HG03108 (cell line): ENCODE measurements around the gene GPC2.
"Not testable (repeated sequence)": the region's sequence is repeated elsewhere in the genome, so short reads cannot be mapped to it uniquely, and the experiment has no call there.

Source experiments
- ATAC-seq: cut with Tn5 transposase; IDR thresholded peaks from one replicate; pipeline ENCODE4 v1.9.1; 2021; ENCODE audit warnings: moderate library complexity; ENCODE audit not compliant: unreplicated experiment

Gene GPC2, protein sequence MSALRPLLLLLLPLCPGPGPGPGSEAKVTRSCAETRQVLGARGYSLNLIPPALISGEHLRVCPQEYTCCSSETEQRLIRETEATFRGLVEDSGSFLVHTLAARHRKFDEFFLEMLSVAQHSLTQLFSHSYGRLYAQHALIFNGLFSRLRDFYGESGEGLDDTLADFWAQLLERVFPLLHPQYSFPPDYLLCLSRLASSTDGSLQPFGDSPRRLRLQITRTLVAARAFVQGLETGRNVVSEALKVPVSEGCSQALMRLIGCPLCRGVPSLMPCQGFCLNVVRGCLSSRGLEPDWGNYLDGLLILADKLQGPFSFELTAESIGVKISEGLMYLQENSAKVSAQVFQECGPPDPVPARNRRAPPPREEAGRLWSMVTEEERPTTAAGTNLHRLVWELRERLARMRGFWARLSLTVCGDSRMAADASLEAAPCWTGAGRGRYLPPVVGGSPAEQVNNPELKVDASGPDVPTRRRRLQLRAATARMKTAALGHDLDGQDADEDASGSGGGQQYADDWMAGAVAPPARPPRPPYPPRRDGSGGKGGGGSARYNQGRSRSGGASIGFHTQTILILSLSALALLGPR

DNA sequence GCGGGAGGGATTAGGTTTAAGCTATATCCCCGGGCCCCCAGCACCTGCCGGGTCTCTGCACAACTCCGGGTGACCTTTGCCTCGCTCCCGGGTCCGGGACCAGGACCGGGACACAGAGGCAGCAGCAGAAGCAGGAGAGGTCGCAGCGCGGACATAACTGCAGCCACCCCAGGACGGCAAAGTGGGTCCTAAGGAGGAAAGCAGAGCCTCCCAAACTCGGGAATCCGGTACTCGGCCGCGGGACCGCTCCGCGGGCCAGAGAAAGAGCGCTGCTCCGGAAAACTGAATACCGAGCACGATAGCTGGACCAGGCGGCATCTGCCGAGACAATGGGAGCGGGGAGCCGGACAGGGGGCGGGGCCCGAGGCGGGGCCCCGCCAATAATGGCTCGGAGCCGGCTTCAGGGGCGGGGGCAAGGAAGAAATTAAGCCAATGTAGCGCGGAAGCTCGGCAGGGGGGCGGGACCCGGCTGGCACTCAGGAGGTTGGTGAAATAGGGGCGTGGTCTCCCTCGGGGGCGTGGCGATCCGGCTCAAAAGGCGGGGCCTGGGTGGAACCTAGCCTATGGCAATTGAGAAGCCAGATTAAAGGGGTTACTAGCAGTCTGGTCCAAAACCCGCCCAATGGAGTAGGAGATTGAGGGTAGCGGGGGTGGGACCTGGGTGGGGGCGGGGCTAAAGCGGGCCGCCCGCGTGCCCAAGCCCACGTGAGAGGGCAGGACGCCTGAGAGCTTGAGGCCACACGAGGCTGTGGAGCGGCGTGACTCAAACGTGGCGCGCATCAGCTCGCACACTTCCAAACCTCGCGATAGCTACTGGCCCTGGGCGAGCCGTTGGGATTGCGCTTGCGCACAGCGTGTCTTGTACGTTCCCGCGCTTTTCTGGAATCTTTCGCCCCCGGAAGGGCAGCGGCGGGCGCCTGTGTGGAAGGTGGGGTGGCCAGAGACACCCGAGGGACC, at the start of gene GPC2, which contains the start of gene STAG3:
TSS of gene GPC2 (minus strand) at position 337 of the 957 bp plus-strand sequence. CDS start at position 155, 182 bp downstream.
TSS of gene STAG3 (plus strand) at position 874 of the 957 bp plus-strand sequence. CDS start 2,639 bp downstream, outside the sequence.
- peak; percentile 91 for ATAC-seq

DNA sequence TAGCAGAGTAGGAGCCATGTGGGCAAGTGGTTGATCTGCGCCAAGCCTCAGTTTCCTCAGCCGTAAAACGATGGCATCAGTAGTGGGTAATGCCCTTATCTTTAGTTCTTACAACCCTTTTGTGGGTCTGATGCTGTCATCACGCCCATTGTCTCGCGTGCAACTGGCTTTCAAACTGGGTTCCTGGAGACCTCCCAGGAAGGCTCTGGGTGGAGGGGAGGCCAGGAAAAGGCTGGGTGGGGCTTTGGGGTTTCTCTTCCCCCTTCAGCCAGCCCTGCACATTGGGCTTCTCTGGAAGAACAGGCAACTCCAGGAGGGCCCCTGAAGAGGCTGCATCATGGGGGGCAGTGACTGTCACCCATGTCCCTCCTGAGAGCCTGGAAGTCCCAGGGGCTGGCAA, 47.7 kb upstream of the GPC2 start:
- ATAC-seq = not testable (repeated sequence)

DNA sequence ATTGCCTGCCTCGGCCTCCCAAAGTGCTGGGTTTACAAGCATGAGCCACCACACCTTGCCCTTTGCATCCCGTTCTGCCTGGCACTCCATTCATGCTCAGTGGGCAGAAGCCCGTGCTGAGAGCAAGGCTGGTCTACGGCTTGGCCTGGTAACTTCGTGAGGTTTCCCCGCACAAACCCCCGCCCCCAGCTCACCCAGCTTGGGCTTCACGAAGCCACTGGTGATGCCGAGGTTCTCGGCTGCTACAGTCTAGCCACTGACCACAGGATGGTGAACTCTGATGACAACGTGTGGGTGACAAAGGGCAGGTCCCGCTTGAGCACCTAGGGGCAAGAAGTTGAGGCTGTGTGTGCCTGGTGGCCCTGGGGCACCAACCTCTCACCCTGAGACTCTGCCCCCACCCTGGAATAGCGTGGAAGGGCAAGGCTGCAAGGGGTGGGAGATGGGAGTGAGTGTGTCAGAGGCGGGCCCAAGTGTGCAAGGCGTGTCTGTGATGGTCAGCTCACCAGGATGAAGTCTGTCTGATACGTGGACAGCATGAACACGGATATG, 46.3 kb upstream of the GPC2 start:
- not testable (repeated sequence) for ATAC-seq

DNA sequence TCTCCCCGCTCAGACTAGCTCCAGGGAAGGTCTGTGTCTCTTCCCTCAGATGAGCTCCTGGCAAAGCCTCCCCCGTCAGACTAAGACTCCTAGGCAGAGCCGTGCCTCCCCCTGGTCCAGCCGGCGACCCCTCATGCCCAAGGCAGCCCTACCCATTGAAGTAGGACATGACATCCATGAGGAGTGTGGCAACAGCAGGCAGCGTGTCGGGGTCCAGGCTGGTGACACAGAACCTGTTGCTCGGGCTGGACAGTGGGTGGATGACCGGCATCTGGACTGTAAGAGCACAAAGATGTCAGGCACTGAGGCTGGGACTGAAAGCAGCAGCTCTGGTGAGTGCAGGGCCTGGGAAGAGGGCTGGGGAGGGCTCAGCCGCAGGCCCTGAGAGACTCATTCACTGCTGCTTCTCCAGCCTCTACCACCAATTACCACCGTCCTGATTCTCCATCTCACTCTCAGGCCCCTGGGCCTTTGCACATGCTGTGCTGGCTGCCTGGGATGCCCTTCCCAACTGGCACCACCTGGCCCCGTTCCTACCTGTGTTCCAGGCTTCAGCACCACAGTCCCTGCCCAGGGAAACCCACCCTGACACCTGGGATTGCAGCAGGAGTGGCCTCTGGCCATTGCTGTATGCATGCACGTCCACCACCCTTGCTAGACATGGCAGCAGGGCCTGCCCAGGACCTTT, 45.4 kb upstream of the GPC2 start:
- no peak for ATAC-seq

DNA sequence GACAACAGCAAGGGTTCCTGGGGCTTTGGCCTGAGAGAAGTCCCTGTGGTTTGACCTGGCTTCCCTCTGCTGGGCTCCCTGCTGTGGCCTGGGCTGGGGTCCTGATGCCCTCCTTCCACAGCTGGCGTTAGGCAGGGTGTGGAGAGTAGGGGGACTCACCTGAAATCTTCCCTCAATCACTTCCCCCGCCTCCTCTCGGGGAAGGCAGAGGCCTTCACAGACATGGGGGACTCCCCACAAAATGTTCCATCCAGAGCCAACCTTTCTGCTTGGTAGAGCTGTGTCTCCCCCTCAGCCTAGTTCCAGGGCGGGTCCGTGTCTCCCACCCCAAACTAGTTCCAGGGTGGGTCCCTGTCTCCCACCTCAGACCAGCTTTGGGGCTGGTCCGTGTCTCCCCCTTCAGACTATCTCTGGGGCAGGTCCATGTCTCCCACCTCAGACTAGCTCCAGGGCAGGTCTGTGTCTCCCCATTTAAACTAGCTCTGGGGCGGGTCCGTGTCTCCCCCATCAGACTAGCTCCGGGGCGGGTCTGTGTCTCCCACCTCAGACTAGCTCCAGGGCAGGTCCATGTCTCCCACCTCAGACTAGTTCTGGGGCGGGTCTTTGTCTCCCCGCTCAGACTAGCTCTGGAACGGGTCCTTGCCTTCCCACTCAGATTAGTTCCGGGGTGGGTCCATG, 44.7 kb upstream of the GPC2 start:
- no peak for ATAC-seq

DNA sequence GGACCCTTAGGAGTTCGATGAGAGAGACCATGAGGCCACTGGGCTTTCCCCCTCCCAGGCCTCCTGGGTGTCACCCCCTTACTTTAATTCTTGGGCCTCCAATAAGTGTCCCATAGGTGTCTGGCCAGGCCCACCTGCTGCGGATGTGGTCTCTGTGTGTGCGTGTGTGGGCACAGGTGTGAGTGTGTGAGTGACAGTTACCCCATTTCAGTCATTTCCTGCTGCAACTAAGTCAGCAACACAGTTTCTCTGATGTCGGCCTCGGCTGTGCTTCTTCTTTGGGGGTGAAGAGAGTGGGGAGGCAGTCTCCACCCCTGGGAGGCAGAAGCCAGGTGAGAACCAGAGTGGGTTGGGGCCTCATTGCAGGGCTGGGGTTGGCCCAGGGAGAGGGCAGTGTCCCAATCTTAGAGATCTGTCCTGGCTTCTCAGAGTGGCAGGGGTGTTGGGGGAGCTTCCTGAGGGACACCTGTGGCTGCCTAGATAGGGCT, 44.1 kb upstream of the GPC2 start:
- ATAC-seq = peak; percentile 59

DNA sequence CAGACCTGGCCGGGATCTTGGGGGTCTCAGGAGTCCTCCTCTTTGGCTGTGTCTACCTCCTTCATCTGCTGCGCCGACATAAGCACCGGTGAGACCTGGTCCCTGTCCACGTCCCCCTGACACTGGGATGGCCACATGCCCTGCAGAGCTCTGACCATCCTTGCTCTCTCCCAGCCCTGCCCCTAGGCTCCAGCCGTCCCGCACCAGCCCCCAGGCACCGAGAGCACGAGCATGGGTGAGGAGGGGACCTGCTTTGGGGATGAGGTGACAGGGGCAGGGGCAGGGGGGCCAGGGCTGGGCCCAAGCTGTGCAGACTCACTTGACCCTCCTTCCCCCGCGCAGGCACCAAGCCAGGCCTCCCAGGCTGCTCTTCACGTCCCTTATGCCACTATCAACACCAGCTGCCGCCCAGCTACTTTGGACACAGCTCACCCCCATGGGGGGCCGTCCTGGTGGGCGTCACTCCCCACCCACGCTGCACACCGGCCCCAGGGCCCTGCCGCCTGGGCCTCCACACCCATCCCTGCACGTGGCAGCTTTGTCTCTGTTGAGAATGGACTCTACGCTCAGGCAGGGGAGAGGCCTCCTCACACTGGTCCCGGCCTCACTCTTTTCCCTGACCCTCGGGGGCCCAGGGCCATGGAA, 43.5 kb upstream of the GPC2 start:
- no peak for ATAC-seq

DNA sequence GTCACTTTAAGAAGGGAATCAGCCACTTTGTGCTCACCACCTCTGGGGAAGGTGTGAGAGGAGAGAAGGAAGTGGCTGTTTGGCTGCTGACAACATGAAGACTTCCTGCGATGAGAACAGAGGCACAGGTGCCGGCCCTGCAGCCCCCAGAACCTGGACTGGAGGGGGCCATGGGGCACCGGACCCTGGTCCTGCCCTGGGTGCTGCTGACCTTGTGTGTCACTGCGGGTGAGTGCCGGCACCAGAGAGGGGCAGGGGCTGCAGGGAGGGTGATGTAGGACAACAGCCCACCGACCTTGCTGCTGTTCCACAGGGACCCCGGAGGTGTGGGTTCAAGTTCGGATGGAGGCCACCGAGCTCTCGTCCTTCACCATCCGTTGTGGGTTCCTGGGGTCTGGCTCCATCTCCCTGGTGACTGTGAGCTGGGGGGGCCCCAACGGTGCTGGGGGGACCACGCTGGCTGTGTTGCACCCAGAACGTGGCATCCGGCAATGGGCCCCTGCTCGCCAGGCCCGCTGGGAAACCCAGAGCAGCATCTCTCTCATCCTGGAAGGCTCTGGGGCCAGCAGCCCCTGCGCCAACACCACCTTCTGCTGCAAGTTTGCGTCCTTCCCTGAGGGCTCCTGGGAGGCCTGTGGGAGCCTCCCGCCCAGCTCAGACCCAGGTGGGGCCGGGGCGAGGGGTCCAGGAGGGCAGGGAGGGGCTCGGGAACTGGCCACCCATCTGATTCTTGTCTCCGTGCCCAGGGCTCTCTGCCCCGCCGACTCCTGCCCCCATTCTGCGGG, 42.8 kb upstream of the GPC2 start, which contains the start of gene PVRIG:
TSS of gene PVRIG (plus strand) at position 149 of the 785 bp plus-strand sequence. CDS start at position 171, 22 bp downstream.
- ATAC-seq = not testable (repeated sequence)

DNA sequence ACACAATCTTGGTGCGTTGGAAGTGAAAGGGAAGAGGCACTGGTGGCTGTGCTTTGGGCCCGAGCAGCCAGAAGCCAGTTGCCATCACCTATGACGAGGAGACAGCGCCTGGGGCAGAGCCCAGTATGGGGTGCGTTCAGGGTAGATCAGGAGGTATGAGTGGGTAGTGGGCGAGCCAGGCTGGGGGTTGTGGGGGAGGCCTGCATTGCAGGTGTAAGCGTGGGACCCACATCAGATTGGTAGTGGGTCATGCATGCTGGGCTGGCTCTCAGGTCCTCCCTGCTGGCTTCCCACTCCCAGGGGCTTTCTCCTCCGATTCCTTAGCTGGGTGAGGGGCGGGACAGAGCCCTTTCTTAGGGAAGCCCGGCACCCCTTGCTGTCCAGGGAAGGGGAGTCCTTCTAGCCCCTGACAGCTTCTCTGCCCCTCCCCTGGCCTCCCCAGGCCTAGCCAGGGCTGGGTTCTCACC, 42.1 kb upstream of the GPC2 start:
- ATAC-seq = no peak

DNA sequence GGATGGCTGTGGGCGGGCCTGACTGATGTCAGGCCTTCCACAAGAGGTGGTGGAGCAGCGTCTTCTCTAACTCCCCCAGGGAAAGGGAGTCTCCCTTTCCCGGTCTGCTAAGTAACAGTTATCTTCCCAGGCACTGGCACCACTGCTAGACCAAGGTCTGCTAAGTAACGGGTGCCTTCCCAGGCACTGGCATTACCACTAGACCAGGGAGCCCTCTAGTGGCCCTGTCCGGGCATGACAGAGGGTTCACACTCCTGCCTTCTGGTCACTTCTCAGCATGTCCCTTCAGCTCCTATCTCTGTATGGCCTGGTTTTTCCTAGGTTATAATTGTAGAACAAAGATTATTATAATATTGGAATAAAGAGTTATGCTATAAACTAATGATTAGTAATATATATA, 40.8 kb upstream of the GPC2 start:
- peak; percentile 11 for ATAC-seq

DNA sequence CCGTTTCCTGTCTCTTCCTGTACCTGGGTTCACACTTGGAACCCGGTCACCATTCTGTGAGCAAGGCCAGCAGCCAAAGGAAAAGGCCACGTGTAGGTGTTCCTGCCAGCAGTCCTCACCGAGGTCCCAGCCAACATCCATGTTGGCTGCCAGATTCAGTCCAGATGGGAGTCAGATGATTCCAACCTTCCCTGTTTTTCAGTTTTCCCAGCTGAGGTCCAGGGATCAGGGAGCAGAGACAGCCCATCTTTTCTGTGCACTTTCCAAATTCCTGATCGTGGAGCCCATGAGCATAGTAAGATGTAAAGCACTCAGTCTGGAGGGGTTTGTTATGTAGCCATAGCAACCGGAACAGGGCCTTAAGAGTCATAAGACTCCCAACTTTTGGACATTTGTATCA, 38.7 kb upstream of the GPC2 start:
- ATAC-seq = no peak

DNA sequence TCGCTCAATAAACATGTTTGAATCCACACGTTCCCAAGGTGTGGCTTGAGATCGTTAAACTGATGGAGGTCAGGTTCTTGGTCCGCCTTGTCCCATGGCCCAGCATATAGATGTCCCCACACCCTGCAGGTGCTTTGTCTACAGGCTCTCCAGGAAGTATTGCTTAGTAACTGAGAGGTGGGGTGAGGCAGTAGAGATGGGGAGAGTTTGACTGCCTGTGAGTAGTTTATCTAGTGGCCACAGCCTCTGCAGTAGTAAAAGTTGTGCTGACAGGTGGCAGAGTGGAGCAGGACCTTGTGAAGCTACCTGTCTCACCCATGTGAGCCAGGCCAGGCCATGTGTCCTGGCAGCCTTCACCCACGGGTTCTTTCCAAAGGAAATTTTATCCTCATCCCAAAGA, 37.2 kb upstream of the GPC2 start:
- not testable (repeated sequence) for ATAC-seq

DNA sequence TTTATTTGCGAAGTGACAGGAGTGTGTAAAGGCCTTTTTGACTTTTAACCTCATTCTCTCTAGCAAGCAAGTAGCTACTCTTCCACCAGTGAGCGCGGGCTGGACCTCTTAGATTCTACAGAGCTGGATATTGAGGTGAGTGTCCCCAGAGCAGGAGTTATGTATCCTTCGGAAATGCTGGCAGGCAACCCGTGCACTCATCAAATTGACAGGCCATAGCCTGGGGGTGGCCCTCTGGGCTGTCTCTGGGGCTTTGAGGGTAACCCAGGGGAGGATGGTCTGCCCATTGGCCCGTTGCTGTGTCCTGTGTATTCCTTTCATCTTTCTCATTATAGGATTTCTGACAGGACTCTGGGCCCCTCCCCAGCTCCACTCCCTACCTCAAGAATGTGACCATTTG, 36.5 kb upstream of the GPC2 start:
- no peak for ATAC-seq

DNA sequence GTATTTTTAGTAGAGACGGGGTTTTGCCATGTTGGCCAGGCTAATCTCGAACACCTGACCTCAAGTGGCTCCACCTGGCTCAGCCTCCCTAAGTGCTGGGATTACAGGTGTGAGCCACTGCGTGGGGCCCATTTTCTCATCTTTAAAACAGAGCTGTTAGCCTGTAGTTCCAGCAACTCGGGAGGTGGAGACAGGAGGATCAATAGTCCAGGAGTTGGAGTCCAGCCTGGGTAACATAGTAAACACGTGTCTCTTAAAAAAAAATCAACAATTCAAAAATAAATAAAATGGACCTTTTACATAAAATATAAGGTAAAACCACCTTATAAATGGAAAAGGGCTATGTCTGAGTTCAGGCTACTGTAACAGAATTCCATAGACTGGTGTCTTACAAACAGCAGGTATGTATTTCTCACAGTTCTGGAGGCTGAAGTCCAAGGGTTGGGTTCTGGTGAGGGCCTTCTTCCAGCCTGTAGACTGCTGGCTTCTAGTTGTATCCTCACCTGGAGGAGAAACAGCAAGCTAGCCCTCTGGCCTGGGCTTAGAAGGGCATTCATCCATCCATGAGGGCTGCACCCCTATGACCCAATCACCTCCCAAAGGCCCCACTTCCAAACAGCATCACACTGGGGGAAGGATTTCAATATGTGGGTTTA, 35.6 kb upstream of the GPC2 start:
- no peak for ATAC-seq

DNA sequence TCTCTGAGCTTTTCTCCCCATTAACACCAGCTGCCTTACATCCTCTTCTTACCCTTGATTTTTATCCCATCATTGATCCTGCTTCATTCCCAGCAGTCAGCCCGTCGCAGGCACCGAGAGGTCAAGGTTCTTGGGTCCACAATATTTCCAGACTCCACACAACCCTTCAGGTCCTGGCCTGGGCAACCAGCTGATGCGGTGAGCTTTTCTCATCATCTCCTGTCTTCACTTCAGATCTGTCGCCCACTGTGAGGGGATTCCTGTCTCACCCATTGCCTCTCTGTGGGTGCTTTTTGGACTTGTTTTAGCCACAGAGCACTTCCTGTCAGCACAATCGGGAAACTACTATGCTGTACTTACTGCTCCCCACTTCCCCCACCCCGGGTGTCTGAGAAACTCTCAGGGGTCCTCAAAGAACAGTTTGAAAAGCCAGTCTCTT, 34.2 kb upstream of the GPC2 start:
- peak; percentile 39 for ATAC-seq

DNA sequence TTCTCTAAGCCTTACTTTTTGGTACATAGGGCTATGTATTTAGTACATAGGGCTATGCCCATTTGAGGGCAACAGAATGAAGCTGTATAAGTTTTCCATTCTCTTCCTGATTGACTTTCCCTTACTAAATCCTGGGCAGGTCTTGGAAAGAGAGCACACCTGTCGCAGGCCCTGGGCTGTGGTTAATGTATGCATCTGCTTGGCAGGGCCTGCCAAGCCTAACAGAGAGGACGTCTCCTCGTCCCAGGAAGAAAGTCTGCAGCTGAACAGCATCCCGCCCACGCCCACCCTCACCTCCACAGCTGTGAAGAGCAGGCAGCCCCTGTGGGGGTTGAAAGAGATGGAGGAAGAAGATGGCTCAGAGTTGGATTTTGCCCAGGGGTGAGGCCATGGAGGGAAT, 33.6 kb upstream of the GPC2 start:
- no peak for ATAC-seq

DNA sequence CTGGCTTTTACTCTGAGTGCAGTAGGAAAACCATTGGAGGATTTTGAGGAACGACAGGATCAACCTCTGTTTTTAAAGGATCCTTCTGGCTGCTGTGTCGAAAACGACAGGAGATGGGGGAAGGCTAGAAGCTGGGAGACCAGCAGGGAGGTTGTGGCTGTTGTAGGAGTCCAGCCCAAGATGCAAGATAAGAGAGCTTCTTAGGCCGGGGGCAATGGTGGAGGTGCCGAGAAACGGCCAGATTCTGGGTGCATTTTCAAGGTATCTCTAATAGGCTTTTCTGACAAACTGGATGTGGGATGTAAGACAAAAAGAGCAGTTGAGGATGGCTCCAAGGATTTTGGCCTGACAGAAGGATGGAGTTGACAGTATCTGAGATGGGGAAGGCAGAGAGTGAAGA, 32.3 kb upstream of the GPC2 start:
- ATAC-seq = no peak
